Effector memory CD4-positive, alpha-beta T cell (primary cell): ENCODE measurements around the gene ANO10.
"Not testable (repeated sequence)": the region's sequence is repeated elsewhere in the genome, so short reads cannot be mapped to it uniquely, and the experiment has no call there.

Source experiments
- DNase-seq, 3 donors: peaks; one replicate each; pipeline ENCODE4 v3.0.0-alpha.2; 2020
- H3K27ac ChIP-seq: 2 replicates; pipeline ENCODE4 v1.7.0; 2013; ENCODE audit warnings: mild to moderate bottlenecking, low read length, moderate library complexity; ENCODE audit not compliant: insufficient read depth, poor library complexity, severe bottlenecking
- H3K27me3 ChIP-seq: replicated peaks from 2 replicates; pipeline ENCODE4 v1.7.0; 2013; ENCODE audit warnings: mild to moderate bottlenecking, low read length; ENCODE audit not compliant: insufficient read depth, control insufficient read depth, poor library complexity, severe bottlenecking
- H3K36me3 ChIP-seq: 2 replicates; pipeline ENCODE4 v1.7.0; 2013; ENCODE audit warnings: mild to moderate bottlenecking, low read length, moderate library complexity; ENCODE audit not compliant: control insufficient read depth, insufficient read depth
- H3K4me1 ChIP-seq: 2 replicates; pipeline ENCODE4 v1.7.0; 2013; ENCODE audit warnings: low read length, mild to moderate bottlenecking; ENCODE audit not compliant: control insufficient read depth, insufficient read depth, poor library complexity, severe bottlenecking
- H3K4me3 ChIP-seq: 2 replicates; pipeline ENCODE4 v1.7.0; 2013; ENCODE audit warnings: low read length, low read depth, mild to moderate bottlenecking; ENCODE audit not compliant: insufficient read depth, poor library complexity, severe bottlenecking
- H3K9me3 ChIP-seq: 2 replicates; pipeline ENCODE4 v1.7.0; 2013; ENCODE audit warnings: mild to moderate bottlenecking, low read length, moderate library complexity; ENCODE audit not compliant: control insufficient read depth
- total RNA-seq, 3 donors: gene quantifications; one replicate each; lab custom pipeline; 2026; lab: John Stamatoyannopoulos, UW

The ANO10 gene
- 8.9 to 10.2 (median 9.3) reads per million in 3 donors for total RNA-seq

- Histone ChIP-seq H3K27ac (peak within 1 kb of the TSS; percentile 46), H3K4me3 (peak within 1 kb of the TSS; percentile 82), H3K36me3 (no peaks in the 10 kb centered on the region), H3K4me1 (peaks cover 11% of the 10 kb centered on the region), H3K27me3 (no peaks in the 10 kb centered on the region), H3K9me3 (no peaks in the 10 kb centered on the region)
- DNase-seq, result peak; percentile 87 to 93 (median 92)
These were observed at the start of gene ANO10 for GRCh38 chr3:43621656-43622432. Gene ANO10, minus strand, starts transcription at chr3:43622011. Its CDS starts 16,159 bp downstream, at chr3:43605852.

DNA sequence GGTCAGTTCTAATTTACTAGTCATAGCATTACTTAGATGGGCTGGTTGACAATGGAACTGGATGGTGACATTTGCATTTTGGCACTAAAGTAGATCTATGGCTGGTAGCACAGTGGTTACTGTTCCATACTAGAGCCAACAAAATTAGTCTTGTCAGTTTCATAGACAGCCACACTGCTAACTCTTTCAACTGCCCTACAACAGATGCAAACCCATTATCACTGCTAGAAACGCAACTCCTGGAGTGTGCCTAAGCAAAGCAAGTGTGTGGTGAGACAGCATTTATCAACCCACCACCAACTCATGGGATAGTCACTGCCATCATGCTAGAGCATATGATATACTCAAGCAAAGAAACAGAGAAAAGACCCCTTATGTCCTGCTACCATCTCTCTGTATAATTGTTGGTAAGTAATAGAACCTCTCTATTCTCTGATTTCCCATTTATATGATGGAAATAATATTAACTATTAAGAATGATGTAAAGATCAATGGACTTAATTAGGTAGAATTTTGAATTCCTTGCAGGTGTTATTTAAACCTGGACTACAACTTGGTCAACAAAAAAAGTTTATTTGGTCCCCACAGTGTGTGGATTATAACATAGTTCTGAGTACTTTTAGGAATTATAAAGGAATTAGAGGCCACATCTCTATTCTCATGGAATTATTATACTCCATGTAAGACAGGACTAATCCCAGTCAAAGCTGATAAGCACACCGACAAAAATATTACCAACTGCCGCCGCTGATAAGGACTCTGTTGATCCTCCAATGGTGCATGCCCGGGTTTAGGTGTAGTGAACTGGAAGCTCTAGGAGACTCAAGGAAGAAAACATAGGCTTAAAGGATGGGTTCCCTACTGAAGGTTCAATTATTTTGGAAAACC, 49.1 kb upstream of the ANO10 start:
- no peaks in the 10 kb centered on the region for H3K27me3 ChIP-seq
- DNase-seq, result no peak
- no peak overlapping the region for H3K27ac ChIP-seq
- H3K4me3 ChIP-seq, result no peak overlapping the region
- no peaks in the 10 kb centered on the region for H3K9me3 ChIP-seq
- H3K4me1 ChIP-seq, result no peaks in the 10 kb centered on the region
- no peaks in the 10 kb centered on the region for H3K36me3 ChIP-seq

DNA sequence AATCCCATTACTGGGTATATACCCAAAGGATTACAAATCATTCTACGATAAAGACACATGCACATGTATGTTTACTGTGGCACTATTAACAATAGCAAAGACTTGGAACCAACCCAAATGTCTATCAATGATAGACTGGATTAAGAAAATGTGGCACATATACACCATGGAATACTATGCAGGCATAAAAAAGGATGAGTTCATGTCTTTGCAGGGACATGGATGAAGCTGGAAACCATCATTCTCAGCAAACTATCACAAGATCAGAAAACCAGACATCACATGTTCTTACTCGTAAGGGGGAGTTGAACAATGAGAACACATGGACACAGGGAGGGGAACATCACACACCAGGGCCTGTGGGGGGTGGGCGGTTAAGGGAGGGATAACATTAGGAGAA, 43.2 kb upstream of the ANO10 start:
- H3K9me3 ChIP-seq, H3K27ac ChIP-seq, DNase-seq, H3K4me3 ChIP-seq, H3K27me3 ChIP-seq, H3K4me1 ChIP-seq, H3K36me3 ChIP-seq: not testable (repeated sequence)

DNA sequence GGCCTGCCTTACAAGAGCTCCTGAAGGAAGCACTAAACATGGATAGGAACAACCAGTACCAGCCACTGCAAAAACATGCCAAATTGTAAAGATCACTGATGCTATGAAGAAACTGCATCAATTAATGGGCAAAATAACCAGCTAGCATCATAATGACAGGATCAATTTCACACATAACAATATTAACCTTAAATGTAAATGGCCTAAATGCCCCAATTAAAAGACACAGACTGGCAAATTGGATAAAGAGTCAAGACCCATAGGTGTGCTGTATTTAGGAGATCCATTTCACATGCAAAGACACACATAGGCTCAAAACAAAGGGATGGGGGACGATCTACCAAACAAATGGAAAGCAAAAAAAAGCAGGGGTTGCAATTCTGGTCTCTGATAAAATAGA, 39.6 kb upstream of the ANO10 start:
- H3K4me1 ChIP-seq, H3K4me3 ChIP-seq, H3K9me3 ChIP-seq, H3K36me3 ChIP-seq, H3K27me3 ChIP-seq, H3K27ac ChIP-seq, DNase-seq: not testable (repeated sequence)

DNA sequence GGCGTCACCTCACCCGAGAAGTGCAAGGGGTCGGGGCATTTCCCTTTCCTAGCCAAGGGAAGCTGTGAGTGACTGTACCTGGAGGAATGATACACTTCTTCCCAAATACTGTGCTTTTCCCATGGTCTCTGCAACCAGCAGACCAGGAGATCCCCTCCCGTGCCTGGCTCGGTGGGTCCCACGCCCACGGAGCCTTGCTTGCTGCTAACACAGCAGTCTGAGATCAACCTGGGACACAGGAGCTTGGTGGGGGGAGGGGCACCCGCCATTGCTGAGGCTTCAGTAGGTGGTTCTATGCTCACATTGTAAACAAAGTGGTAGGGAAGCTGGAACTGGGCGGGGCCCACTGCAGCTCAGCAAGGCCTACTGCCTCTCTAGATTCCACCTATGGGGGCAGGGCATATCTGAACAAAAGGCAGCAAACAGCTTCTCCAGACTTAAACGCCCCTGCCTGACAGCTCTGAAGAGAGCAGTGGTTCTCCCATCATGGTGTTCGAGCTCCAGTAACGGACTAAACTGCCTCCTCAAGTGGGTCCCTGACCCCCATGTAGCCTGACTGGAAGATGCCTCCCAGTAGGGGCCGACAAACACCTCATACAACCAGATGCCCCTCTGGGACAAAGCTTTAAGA, 37.6 kb upstream of the ANO10 start:
- DNase-seq, result no peak
- Histone ChIP-seq H3K4me3 (no peak overlapping the region), H3K36me3 (no peaks in the 10 kb centered on the region), H3K27me3 (no peaks in the 10 kb centered on the region), H3K4me1 (no peaks in the 10 kb centered on the region), H3K9me3 (no peaks in the 10 kb centered on the region), H3K27ac (no peak overlapping the region)

- not testable (repeated sequence) for DNase-seq, H3K9me3 ChIP-seq, H3K36me3 ChIP-seq, H3K27ac ChIP-seq, H3K27me3 ChIP-seq, H3K4me1 ChIP-seq, H3K4me3 ChIP-seq
These were observed 34.6 kb upstream of the ANO10 start for GRCh38 chr3:43656390-43656789.

- Histone ChIP-seq H3K4me3 (no peak overlapping the region), H3K27ac (no peak overlapping the region), H3K27me3 (no peaks in the 10 kb centered on the region), H3K4me1 (no peaks in the 10 kb centered on the region), H3K36me3 (no peaks in the 10 kb centered on the region), H3K9me3 (no peaks in the 10 kb centered on the region)
- no peak for DNase-seq
These were observed 28.5 kb upstream of the ANO10 start for GRCh38 chr3:43650345-43650744.

- H3K4me1 ChIP-seq, result no peaks in the 10 kb centered on the region
- H3K9me3 ChIP-seq, result no peaks in the 10 kb centered on the region
- H3K4me3 ChIP-seq, result no peak overlapping the region
- DNase-seq, result no peak
- H3K36me3 ChIP-seq, result no peaks in the 10 kb centered on the region
- H3K27ac ChIP-seq, result no peak overlapping the region
- H3K27me3 ChIP-seq, result no peaks in the 10 kb centered on the region
These were observed 27.7 kb upstream of the ANO10 start for GRCh38 chr3:43649365-43649968.

DNA sequence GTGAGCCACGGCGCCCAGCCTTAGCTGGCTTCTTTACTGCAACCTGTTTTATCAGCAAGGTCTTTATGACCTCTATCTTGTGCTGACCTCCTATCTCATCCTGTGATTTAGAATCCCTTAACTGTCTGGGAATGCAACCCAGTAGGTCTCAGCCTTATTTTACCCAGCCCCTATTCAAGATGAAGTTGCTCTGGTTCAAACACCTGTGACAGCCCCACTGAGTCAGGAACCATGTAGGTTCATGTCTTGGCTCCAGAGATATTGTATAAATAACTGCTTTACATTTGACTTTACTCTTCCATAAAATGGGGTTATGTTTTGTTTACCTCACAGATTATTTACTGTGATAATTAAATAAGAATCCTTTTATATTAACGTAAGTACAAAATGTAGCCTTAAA, 27.1 kb upstream of the ANO10 start:
- Histone ChIP-seq H3K9me3 (no peaks in the 10 kb centered on the region), H3K36me3 (no peaks in the 10 kb centered on the region), H3K27ac (no peak overlapping the region), H3K4me3 (no peak overlapping the region), H3K27me3 (no peaks in the 10 kb centered on the region), H3K4me1 (no peaks in the 10 kb centered on the region)
- DNase-seq, result no peak
